Nucleus accumbens (tissue), 56 donors: ENCODE data around the gene FOXD4L6.
"Not testable (repeated sequence)": the region's sequence is repeated elsewhere in the genome, so short reads cannot be mapped to it uniquely, and the experiment has no call there.

Experiments used
- DNase-seq, 56 donors: peaks; one replicate each; lab custom pipeline; 2025; lab: John Stamatoyannopoulos, UW

FOXD4L6 gene

GRCh38 chr9:41128581-41128980, at the start of gene FOXD4L6:
FOXD4L6 (minus strand) TSS chr9:41128681; CDS start chr9:41128383, 298 bp downstream.
- not testable (repeated sequence) for DNase-seq

GRCh38 chr9:41174994-41175393, 46.5 kb upstream of the FOXD4L6 start:
- not testable (repeated sequence) for DNase-seq

- DNase-seq: not testable (repeated sequence)
Observed at GRCh38 chr9:41150116-41150515, 21.6 kb upstream of the FOXD4L6 start.

- DNase-seq: not testable (repeated sequence)
Observed at GRCh38 chr9:41141878-41142277, 13.4 kb upstream of the FOXD4L6 start.

GRCh38 chr9:41126746-41127446, 1.6 kb downstream of the FOXD4L6 start:
- not testable (repeated sequence) for DNase-seq

- DNase-seq: not testable (repeated sequence)
Observed at GRCh38 chr9:41125936-41126335, 2.5 kb downstream of the FOXD4L6 start.

- not testable (repeated sequence) for DNase-seq
Observed at GRCh38 chr9:41125109-41125658, 3.3 kb downstream of the FOXD4L6 start.

GRCh38 chr9:41124250-41125108, 4.0 kb downstream of the FOXD4L6 start:
- not testable (repeated sequence) for DNase-seq

- not testable (repeated sequence) for DNase-seq
Observed at GRCh38 chr9:41123812-41124211, 4.7 kb downstream of the FOXD4L6 start.

- DNase-seq: not testable (repeated sequence)
Observed at GRCh38 chr9:41123396-41123795, 5.1 kb downstream of the FOXD4L6 start.

- DNase-seq: not testable (repeated sequence)
Observed at GRCh38 chr9:41120696-41121095, 7.8 kb downstream of the FOXD4L6 start.

- not testable (repeated sequence) for DNase-seq
Observed at GRCh38 chr9:41119719-41120118, 8.8 kb downstream of the FOXD4L6 start.

- DNase-seq: not testable (repeated sequence)
Observed at GRCh38 chr9:41119311-41119710, 9.2 kb downstream of the FOXD4L6 start.

- not testable (repeated sequence) for DNase-seq
Observed at GRCh38 chr9:41113348-41113747, 15.1 kb downstream of the FOXD4L6 start.

GRCh38 chr9:41111414-41111813, 17.1 kb downstream of the FOXD4L6 start:
- not testable (repeated sequence) for DNase-seq

- not testable (repeated sequence) for DNase-seq
Observed at GRCh38 chr9:41110913-41111312, 17.6 kb downstream of the FOXD4L6 start.

GRCh38 chr9:41109253-41109652, 19.2 kb downstream of the FOXD4L6 start:
- not testable (repeated sequence) for DNase-seq

GRCh38 chr9:41108816-41109215, 19.7 kb downstream of the FOXD4L6 start:
- DNase-seq: not testable (repeated sequence)

- not testable (repeated sequence) for DNase-seq
Observed at GRCh38 chr9:41106472-41107116, 21.9 kb downstream of the FOXD4L6 start.

- not testable (repeated sequence) for DNase-seq
Observed at GRCh38 chr9:41105557-41106253, 22.8 kb downstream of the FOXD4L6 start.
